ENCODE results near the gene DGCR2. TPM values are rescaled to one million over a fixed set of nuclear protein-coding genes. Genes with fewer than 3 reads are reported as not detected.
"Not testable (repeated sequence)": the region's sequence is repeated elsewhere in the genome, so short reads cannot be mapped to it uniquely, and the experiment has no call there.

Gene DGCR2
- total RNA-seq, 1 donor from 2014 or later, result 64.4 TPM

DNA sequence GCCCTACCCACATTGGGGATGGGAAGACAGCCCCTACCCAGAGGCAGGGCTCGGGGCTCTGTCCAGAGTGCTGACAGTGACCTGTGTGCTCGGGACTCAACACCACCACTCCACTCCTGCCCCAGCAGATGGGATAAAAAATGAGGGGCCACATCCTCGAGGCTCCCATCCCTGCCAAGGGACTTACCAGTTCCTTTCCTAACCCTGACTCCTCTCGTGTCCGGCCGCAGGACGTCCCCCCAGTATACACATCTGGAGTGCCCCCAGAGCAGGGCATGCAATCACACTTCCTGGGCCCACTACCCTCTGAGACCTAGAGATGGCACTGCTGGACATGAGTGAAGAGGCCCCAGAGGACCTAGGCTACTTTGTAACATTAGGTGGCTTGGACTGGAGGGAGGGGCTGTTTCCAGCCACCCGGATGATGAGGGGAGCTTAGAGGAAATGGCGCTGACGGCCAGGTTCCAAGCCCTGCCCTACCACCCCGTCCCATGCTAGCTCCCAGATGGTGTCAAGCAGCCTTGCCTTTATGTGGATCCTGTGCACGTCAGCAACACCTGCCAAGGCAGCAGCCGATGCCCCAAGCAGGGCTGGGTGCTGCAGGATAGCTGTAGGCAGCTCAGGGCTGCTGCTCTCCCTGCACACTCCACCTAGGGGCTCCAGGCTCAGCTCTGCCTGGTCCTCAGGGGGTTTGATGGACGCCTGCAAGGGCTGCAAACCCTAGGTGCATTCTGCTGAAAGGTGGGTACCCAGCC is 86.6 kb downstream of the DGCR2 start:
- peak; percentile 66 for DNase-seq (ENCODE audit: extremely low spot score, unreplicated experiment)
- Mint-ChIP-seq H3K27ac (ENCODE audit: unreplicated experiment) (no peak overlapping the region), H3K9me3 (ENCODE audit: unreplicated experiment) (no peaks in the 10 kb centered on the region), H3K36me3 (ENCODE audit: unreplicated experiment) (peaks cover 12% of the 10 kb centered on the region), H3K27me3 (ENCODE audit: unreplicated experiment) (peaks cover 3% of the 10 kb centered on the region), H3K4me3 (ENCODE audit: unreplicated experiment) (no peak overlapping the region), H3K4me1 (ENCODE audit: unreplicated experiment) (no peaks in the 10 kb centered on the region)
- TF ChIP-seq, protein P1, sequence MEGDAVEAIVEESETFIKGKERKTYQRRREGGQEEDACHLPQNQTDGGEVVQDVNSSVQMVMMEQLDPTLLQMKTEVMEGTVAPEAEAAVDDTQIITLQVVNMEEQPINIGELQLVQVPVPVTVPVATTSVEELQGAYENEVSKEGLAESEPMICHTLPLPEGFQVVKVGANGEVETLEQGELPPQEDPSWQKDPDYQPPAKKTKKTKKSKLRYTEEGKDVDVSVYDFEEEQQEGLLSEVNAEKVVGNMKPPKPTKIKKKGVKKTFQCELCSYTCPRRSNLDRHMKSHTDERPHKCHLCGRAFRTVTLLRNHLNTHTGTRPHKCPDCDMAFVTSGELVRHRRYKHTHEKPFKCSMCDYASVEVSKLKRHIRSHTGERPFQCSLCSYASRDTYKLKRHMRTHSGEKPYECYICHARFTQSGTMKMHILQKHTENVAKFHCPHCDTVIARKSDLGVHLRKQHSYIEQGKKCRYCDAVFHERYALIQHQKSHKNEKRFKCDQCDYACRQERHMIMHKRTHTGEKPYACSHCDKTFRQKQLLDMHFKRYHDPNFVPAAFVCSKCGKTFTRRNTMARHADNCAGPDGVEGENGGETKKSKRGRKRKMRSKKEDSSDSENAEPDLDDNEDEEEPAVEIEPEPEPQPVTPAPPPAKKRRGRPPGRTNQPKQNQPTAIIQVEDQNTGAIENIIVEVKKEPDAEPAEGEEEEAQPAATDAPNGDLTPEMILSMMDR (IDR thresholded peaks at IDR 0.05), result no peak

DNA sequence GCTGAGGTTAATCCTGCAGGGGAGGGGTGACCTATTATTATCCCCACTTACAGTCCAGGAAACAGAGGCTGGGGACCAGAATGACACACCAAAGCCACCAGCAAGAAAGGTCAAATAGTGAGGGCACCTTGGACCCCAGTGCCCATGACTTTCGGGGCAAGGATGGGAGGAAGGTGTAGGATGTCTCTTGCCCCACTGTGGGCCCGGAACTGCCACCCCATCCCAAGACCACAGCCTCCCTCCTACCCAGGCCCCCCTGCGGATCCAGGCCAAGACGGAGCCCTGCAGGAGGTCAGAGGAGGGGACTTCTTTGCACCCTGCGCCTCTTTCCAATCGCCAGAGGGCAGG is 87.1 kb downstream of the DGCR2 start:
- not testable (repeated sequence) for H3K27me3 Mint-ChIP-seq (ENCODE audit: unreplicated experiment); H3K9me3 Mint-ChIP-seq (ENCODE audit: unreplicated experiment); H3K4me3 Mint-ChIP-seq (ENCODE audit: unreplicated experiment); H3K27ac Mint-ChIP-seq (ENCODE audit: unreplicated experiment); H3K4me1 Mint-ChIP-seq (ENCODE audit: unreplicated experiment); DNase-seq (ENCODE audit: extremely low spot score, unreplicated experiment)
- H3K36me3 Mint-ChIP-seq (ENCODE audit: unreplicated experiment), result peaks cover 10% of the 10 kb centered on the region

DNA sequence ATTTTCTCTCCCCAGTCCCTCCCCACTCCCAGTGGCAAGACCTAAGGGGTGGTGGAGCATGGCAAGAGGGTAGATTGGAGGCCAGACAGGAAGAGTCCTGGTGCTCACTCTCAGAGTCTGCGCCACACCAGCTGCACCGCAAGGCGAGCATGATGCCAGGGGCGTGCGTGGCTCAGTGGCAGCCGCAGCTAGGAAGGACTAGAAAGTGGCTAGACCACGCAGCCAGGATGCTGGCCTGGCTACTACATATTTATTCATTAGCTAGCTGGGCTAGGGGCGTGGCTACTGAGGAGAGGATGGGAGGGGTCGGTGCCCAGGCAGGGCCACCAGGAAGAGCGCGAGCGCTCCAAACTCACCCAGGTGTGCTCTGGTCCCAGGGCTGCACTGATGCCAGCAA is 87.5 kb downstream of the DGCR2 start:
- not testable (repeated sequence) for H3K27me3 Mint-ChIP-seq (ENCODE audit: unreplicated experiment); H3K9me3 Mint-ChIP-seq (ENCODE audit: unreplicated experiment); H3K4me3 Mint-ChIP-seq (ENCODE audit: unreplicated experiment); H3K27ac Mint-ChIP-seq (ENCODE audit: unreplicated experiment); H3K4me1 Mint-ChIP-seq (ENCODE audit: unreplicated experiment)
- peak; percentile 59 for DNase-seq (ENCODE audit: extremely low spot score, unreplicated experiment)
- H3K36me3 Mint-ChIP-seq (ENCODE audit: unreplicated experiment), result peaks cover 10% of the 10 kb centered on the region

DNA sequence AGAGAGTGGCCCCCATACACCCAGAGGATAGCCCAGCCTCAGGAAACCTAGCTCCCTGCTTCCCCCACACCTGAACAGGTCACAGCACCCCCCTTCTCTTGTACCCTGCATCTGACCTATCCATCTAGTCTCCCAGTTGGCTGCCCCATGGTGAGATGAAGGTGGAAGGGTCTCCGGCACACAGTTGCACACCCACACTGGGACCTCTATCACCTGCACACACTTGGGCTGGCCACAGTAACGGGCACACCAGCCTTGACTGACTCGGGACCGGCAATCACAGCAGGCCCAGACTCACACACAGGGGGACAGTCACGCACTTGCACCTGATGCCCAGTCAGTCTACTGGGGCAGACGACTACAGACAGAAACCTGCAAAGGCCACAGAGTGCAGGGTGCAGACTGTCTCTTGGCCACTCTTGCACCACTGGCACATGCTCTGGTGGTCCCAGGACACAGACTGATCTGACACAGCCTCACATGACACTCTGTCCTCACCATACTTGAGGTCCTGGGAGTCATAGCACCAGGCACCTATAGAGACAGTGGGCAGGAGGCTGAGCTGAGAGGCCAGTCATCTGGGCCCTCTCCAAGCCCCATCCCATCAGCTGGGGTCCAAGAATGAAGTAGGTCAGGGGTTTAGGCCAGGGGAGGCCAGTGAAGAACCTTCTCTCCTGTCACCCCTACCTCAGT is 88.0 kb downstream of the DGCR2 start:
- DNase-seq (ENCODE audit: extremely low spot score, unreplicated experiment), result peak; percentile 68
- not testable (repeated sequence) for H3K27ac Mint-ChIP-seq (ENCODE audit: unreplicated experiment); H3K9me3 Mint-ChIP-seq (ENCODE audit: unreplicated experiment); H3K4me3 Mint-ChIP-seq (ENCODE audit: unreplicated experiment); H3K4me1 Mint-ChIP-seq (ENCODE audit: unreplicated experiment); H3K27me3 Mint-ChIP-seq (ENCODE audit: unreplicated experiment)
- peaks cover 10% of the 10 kb centered on the region for H3K36me3 Mint-ChIP-seq (ENCODE audit: unreplicated experiment)

DNA sequence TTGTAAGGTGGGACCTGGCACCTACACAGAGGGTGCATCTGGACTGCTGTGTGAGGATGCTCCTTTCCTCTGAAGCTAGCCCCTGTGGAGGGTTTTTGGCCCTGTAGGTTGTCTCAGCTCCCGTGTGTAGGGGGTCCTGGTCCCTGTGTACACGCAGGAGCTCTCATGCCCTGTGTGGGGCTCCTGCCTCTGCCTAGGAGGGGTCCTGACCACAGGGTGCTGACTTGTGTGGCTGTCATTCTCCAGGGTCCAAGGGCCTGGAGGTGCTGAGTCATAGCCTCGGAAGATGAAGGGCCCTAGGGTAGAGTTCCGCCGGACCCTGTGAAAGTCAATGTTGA is 88.7 kb downstream of the DGCR2 start:
- not testable (repeated sequence) for H3K27ac Mint-ChIP-seq (ENCODE audit: unreplicated experiment); H3K4me1 Mint-ChIP-seq (ENCODE audit: unreplicated experiment); H3K9me3 Mint-ChIP-seq (ENCODE audit: unreplicated experiment); H3K36me3 Mint-ChIP-seq (ENCODE audit: unreplicated experiment); H3K4me3 Mint-ChIP-seq (ENCODE audit: unreplicated experiment)
- DNase-seq (ENCODE audit: extremely low spot score, unreplicated experiment), result peak; percentile 78
- peaks cover 10% of the 10 kb centered on the region for H3K27me3 Mint-ChIP-seq (ENCODE audit: unreplicated experiment)

DNA sequence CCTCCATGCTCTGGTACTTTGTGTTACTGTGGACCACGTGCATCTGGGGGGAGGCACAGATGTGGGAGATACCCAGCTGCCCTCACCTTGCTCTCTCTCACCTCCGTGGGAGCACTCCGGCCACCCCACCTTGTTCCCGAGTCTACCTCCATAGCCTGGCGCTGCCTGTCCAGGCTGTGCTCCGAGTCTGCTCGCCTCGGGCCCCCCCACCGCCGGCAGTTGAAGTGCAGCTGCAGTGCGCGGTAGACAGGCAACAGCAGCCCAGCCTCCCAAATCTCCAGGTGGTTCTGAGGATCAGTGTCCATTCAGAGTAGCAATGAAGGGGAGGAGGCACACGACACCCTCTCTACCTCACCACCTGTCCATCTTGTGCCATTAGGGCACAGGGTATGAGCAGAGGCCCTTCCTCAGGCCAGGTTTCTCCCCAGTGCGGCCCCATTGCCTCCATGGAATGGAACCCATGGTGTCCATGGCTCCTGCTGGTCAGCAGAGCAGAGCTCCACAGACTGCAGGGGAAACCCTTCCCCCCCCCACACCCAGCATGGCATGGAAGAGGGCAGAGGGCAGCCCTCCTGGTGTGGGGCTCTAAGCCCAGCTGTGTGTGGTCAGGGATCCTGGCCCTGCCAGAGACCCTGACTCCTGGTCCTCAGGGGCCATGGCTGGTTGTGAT is 89.2 kb downstream of the DGCR2 start:
- DNase-seq (ENCODE audit: extremely low spot score, unreplicated experiment), result peak; percentile 82
- not testable (repeated sequence) for H3K36me3 Mint-ChIP-seq (ENCODE audit: unreplicated experiment); H3K9me3 Mint-ChIP-seq (ENCODE audit: unreplicated experiment); H3K4me1 Mint-ChIP-seq (ENCODE audit: unreplicated experiment); H3K4me3 Mint-ChIP-seq (ENCODE audit: unreplicated experiment); H3K27ac Mint-ChIP-seq (ENCODE audit: unreplicated experiment)
- peaks cover 12% of the 10 kb centered on the region for H3K27me3 Mint-ChIP-seq (ENCODE audit: unreplicated experiment)

DNA sequence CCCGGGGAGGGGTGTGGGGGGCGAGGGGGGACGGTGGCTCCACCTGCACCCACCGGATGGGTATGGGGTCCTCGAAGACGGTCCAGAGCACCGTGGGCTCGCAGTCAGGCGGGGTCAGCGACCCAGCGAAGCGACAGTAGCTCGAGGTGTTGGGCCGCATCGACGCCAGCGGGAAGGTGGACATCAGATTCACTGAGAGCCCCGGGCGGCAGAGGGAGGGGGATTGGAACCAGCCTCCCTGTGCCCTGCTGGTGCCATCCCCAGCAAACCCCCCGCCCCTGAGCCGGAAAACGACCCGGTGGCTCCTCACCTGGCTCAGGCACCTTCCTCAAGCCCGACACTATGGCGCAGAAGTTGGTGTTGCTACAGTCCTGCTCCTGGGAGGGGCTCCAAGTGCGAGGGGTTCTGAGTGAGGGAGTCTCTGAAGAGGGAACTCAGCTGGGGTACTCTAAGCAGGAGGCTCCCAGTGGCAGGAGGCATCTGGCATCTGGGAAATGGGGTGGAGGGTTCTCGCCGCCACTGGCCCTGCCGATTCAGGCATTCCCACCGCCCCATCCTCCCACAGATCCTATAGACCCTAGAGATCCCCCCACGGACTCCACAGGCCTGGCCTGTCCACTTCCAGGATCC is 89.9 kb downstream of the DGCR2 start:
- H3K36me3 Mint-ChIP-seq (ENCODE audit: unreplicated experiment); H3K4me1 Mint-ChIP-seq (ENCODE audit: unreplicated experiment); H3K27ac Mint-ChIP-seq (ENCODE audit: unreplicated experiment); H3K4me3 Mint-ChIP-seq (ENCODE audit: unreplicated experiment); H3K9me3 Mint-ChIP-seq (ENCODE audit: unreplicated experiment): not testable (repeated sequence)
- H3K27me3 Mint-ChIP-seq (ENCODE audit: unreplicated experiment), result peaks cover 12% of the 10 kb centered on the region
- peak; percentile 77 for DNase-seq (ENCODE audit: extremely low spot score, unreplicated experiment)

DNA sequence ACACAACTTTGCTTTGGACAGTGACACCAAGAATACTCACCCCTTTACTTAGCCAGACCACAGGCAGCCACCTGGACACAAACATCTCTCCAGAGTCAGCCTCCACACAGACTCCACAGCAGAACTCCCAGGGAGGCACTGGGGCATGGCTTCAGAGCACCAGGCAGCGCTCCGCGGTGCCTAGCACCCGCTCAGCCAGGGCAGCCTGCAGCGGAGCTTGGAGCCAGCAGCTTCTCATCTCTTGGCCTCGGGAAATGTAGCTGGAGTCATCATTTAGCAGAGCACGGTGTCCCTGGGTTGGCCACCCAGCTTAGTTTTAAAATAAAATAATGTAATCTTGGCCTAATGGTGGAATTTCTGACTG is 91.3 kb downstream of the DGCR2 start:
- H3K4me3 Mint-ChIP-seq (ENCODE audit: unreplicated experiment); H3K4me1 Mint-ChIP-seq (ENCODE audit: unreplicated experiment); H3K27ac Mint-ChIP-seq (ENCODE audit: unreplicated experiment); H3K36me3 Mint-ChIP-seq (ENCODE audit: unreplicated experiment); H3K9me3 Mint-ChIP-seq (ENCODE audit: unreplicated experiment): not testable (repeated sequence)
- DNase-seq (ENCODE audit: extremely low spot score, unreplicated experiment), result peak; percentile 54
- peaks cover 17% of the 10 kb centered on the region for H3K27me3 Mint-ChIP-seq (ENCODE audit: unreplicated experiment)

DNA sequence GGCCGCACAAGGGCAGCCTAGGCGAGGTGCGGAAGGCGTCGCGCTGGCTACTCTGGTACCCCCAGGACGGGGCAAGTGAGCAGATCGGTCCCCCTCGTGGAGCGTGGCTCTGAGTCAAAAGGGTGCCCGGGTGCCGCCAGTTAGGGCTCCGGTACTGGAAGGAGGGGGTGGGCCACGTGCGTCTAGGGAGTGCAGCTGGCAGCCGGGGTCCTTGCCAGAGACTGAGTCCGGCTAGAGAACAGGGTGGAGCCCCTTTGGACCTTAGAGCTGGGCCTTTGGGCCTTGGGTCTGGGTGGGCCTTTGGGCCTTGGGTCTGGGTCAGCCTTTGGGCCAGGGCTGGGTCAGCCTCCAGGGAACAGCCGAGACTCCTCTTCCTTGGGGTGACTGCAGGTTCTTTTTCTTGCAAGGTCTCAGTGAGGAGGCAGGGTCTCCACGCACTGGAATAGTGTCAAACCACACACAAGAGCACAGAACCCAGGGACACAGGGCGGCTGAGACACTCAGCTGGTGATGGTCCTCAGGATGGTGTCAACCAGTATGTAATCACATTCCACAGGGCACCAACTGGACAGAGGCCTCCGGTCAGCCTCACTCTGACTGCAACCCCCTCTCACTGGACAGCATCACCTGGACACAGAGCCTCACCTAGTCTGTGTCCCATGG is 91.9 kb downstream of the DGCR2 start:
- DNase-seq (ENCODE audit: extremely low spot score, unreplicated experiment), result peak; percentile 81
- not testable (repeated sequence) for H3K4me3 Mint-ChIP-seq (ENCODE audit: unreplicated experiment); H3K36me3 Mint-ChIP-seq (ENCODE audit: unreplicated experiment); H3K9me3 Mint-ChIP-seq (ENCODE audit: unreplicated experiment); H3K27ac Mint-ChIP-seq (ENCODE audit: unreplicated experiment); H3K4me1 Mint-ChIP-seq (ENCODE audit: unreplicated experiment)
- H3K27me3 Mint-ChIP-seq (ENCODE audit: unreplicated experiment), result peaks cover 17% of the 10 kb centered on the region

DNA sequence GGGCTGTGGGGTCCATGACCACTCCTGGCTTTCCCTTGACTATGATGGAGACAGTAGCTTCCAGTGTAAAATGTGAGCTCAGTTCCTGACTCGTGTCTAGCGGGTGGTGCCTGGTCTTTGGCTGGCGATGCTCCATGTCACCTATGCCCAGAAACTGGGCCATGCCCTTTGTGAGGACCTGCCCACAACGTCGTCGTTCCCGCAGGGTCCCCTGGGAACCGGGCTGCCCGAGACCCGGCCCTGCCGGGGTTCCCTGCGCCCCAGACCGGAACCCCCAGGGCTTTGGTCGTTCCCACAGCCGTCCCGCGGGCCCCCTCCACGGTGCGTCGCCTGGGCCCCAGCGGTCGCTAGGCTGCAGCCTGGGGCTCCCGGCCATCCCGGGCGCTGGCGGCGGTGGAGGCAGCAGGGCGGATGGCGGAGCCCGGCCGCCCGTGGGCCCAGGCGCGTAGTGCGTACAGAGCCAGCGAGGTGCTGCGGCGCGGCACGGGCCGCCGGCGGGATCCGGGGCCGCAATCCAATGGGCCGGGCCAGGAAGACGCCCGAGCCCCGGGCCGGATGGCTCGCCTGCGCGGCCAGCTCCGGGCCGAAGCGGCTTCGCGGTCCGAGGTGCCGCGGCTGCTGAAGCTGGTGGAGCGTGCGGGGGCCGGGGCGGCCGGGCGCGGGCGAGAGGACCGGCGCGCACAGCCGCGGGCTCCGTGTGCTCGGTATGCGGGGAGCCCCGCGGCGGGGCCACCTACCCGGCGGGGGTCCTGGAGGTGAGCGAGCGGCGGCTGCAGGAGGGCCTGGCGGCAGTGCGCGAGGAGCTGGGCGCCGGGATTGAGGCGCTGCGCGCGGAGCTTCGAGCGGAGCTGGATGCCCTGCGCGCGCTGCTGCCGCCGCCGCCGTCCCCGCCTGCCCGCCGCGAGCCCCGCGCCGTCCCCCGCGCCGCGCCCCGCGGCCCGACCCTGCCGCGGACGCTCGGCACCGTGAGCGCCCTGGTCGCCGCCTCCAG is 92.8 kb downstream of the DGCR2 start:
- H3K9me3 Mint-ChIP-seq (ENCODE audit: unreplicated experiment); H3K4me3 Mint-ChIP-seq (ENCODE audit: unreplicated experiment): not testable (repeated sequence)

More for the DNA sequence above, 92.8 kb downstream of the DGCR2 start:
- not testable (repeated sequence) for H3K27ac Mint-ChIP-seq (ENCODE audit: unreplicated experiment); H3K36me3 Mint-ChIP-seq (ENCODE audit: unreplicated experiment); H3K4me1 Mint-ChIP-seq (ENCODE audit: unreplicated experiment)
- peak; percentile 81 for DNase-seq (ENCODE audit: extremely low spot score, unreplicated experiment)
- H3K27me3 Mint-ChIP-seq (ENCODE audit: unreplicated experiment), result peaks cover 17% of the 10 kb centered on the region
